ENCODE data around the gene BRPF1. TPM values are rescaled to one million over a fixed set of nuclear protein-coding genes. Genes with fewer than 3 reads are reported as not detected.

Gene BRPF1
- total RNA-seq, 1 donor from 2014 or later = 28.0 TPM

GRCh38 chr3:9749645-9750555, 18.4 kb downstream of the BRPF1 start, which contains the start of gene OGG1:
TSS of gene OGG1 (plus strand) at chr3:9749952. CDS start at chr3:9750287, 335 bp downstream.
- Mint-ChIP-seq H3K4me3 (peak within 1 kb of the TSS; percentile 100), H3K36me3 (peaks cover 17% of the 10 kb centered on the region), H3K27ac (peak within 1 kb of the TSS; percentile 98), H3K9me3 (no peaks in the 10 kb centered on the region), H3K27me3 (no peaks in the 10 kb centered on the region), H3K4me1 (ENCODE audit: unreplicated experiment) (peaks cover 24% of the 10 kb centered on the region)
- TF ChIP-seq CTCF (conservative IDR thresholded peaks at IDR 0.05) = no peak
- peak; percentile 93 for DNase-seq (ENCODE audit: extremely low spot score, unreplicated experiment)

- H3K4me1 Mint-ChIP-seq (ENCODE audit: unreplicated experiment) = peaks cover 24% of the 10 kb centered on the region
- peak overlapping the region; percentile 98 for H3K27ac Mint-ChIP-seq
- peak overlapping the region; percentile 100 for H3K4me3 Mint-ChIP-seq
- H3K9me3 Mint-ChIP-seq = no peaks in the 10 kb centered on the region
- H3K27me3 Mint-ChIP-seq = no peaks in the 10 kb centered on the region
- H3K36me3 Mint-ChIP-seq = peaks cover 17% of the 10 kb centered on the region
- no peak for TF ChIP-seq CTCF (conservative IDR thresholded peaks at IDR 0.05)
- no peak for DNase-seq (ENCODE audit: extremely low spot score, unreplicated experiment)
Observed at GRCh38 chr3:9750556-9751411, 19.2 kb downstream of the BRPF1 start.

- Mint-ChIP-seq H3K4me1 (ENCODE audit: unreplicated experiment) (peaks cover 21% of the 10 kb centered on the region), H3K27me3 (no peaks in the 10 kb centered on the region), H3K36me3 (peaks cover 17% of the 10 kb centered on the region), H3K27ac (peak overlapping the region; percentile 34), H3K9me3 (no peaks in the 10 kb centered on the region), H3K4me3 (no peak overlapping the region)
- DNase-seq (ENCODE audit: extremely low spot score, unreplicated experiment) = no peak
- TF ChIP-seq CTCF (conservative IDR thresholded peaks at IDR 0.05) = no peak
Observed at GRCh38 chr3:9754678-9755077, 23.1 kb downstream of the BRPF1 start.

GRCh38 chr3:9757427-9757826, 25.9 kb downstream of the BRPF1 start:
- Mint-ChIP-seq H3K36me3 (peaks cover 17% of the 10 kb centered on the region), H3K9me3 (no peaks in the 10 kb centered on the region), H3K4me1 (ENCODE audit: unreplicated experiment) (no peaks in the 10 kb centered on the region), H3K27ac (no peak overlapping the region), H3K4me3 (no peak overlapping the region), H3K27me3 (no peaks in the 10 kb centered on the region)
- DNase-seq (ENCODE audit: extremely low spot score, unreplicated experiment) = no peak
- no peak for TF ChIP-seq CTCF (conservative IDR thresholded peaks at IDR 0.05)

- no peaks in the 10 kb centered on the region for H3K27me3 Mint-ChIP-seq
Observed at GRCh38 chr3:9760779-9761505, 29.4 kb downstream of the BRPF1 start.

More at GRCh38 chr3:9760779-9761505, 29.4 kb downstream of the BRPF1 start:
- H3K27ac Mint-ChIP-seq = no peak overlapping the region
- DNase-seq (ENCODE audit: extremely low spot score, unreplicated experiment) = no peak
- peaks cover 17% of the 10 kb centered on the region for H3K36me3 Mint-ChIP-seq
- H3K4me1 Mint-ChIP-seq (ENCODE audit: unreplicated experiment) = no peaks in the 10 kb centered on the region
- TF ChIP-seq CTCF (conservative IDR thresholded peaks at IDR 0.05) = no peak
- no peak overlapping the region for H3K4me3 Mint-ChIP-seq
- H3K9me3 Mint-ChIP-seq = no peaks in the 10 kb centered on the region

Data from type B pancreatic cell (in vitro differentiated cells).